Caco-2 (cell line): ENCODE results near the gene CMTM4. TPM values are rescaled to one million over a fixed set of nuclear protein-coding genes. Genes with fewer than 3 reads are reported as not detected.
"Not testable (repeated sequence)": the region's sequence is repeated elsewhere in the genome, so short reads cannot be mapped to it uniquely, and the experiment has no call there.

Experiments used
- BruUV-seq: library from RNA; stranded (reverse); fragments of 400-500 nt; replicated peaks from 2 replicates; lab custom pipeline; 2021; lab: Mats Ljungman, UMichigan
- CTCF ChIA-PET: fragments of 300-600 bp; sonication (Branson Sonifier 250); formaldehyde crosslinking; loops from one replicate; lab custom pipeline; 2022; ENCODE audit warnings: antibody characterized with exemption; lab: Charles Lee
- POLR2A ChIA-PET: fragments of 300-600 bp; sonication (Branson Sonifier 250); formaldehyde crosslinking; loops from one replicate; lab custom pipeline; 2022; ENCODE audit warnings: antibody characterized with exemption; lab: Charles Lee
- DNase-seq, 2 experiments: peaks; one replicate each; pipeline versions ENCODE4 v3.0.0 to v3.0.0-alpha.2; 2020 to 2022
- H3K27me3 ChIP-seq: replicated peaks from 2 replicates; pipeline ENCODE4 v1.6.0; 2011; ENCODE audit warnings: low read length; ENCODE audit not compliant: control insufficient read depth, insufficient read depth
- H3K36me3 ChIP-seq: 2 replicates; pipeline ENCODE4 v1.5.1; 2011; ENCODE audit warnings: low read length; ENCODE audit not compliant: control insufficient read depth, insufficient read depth
- H3K4me1 ChIP-seq: fragments of 250-450 bp; sonication (Bioruptor Pico); 2 replicates; pipeline ENCODE4 v1.5.1; 2020; ENCODE audit warnings: mild to moderate bottlenecking
- H3K4me3 ChIP-seq: 2 replicates; pipeline ENCODE4 v1.5.1; 2011; ENCODE audit warnings: low read depth, mild to moderate bottlenecking, control low read depth, low read length
- H3K9me3 ChIP-seq: fragments of 250-450 bp; sonication (Bioruptor Pico); 2 replicates; pipeline ENCODE4 v1.5.1; 2020; ENCODE audit warnings: mild to moderate bottlenecking, moderate library complexity
- H3K27ac Mint-ChIP-seq: one replicate; pipeline ENCODE4 v1.8.0; 2022; ENCODE audit warnings: mixed read lengths; ENCODE audit not compliant: unreplicated experiment
- H3K27me3 Mint-ChIP-seq: one replicate; pipeline ENCODE4 v1.8.0; 2022; ENCODE audit warnings: mixed read lengths; ENCODE audit not compliant: insufficient read depth, unreplicated experiment
- H3K36me3 Mint-ChIP-seq: one replicate; pipeline ENCODE4 v1.8.0; 2022; ENCODE audit warnings: mild to moderate bottlenecking, mixed read lengths; ENCODE audit not compliant: insufficient read depth, unreplicated experiment
- H3K4me1 Mint-ChIP-seq: one replicate; pipeline ENCODE4 v1.8.0; 2022; ENCODE audit warnings: low read depth, mixed read lengths; ENCODE audit not compliant: unreplicated experiment
- H3K4me3 Mint-ChIP-seq: one replicate; pipeline ENCODE4 v1.8.0; 2022; ENCODE audit warnings: mild to moderate bottlenecking, moderate library complexity, mixed read lengths; ENCODE audit not compliant: unreplicated experiment
- H3K9me3 Mint-ChIP-seq: one replicate; pipeline ENCODE4 v1.8.0; 2022; ENCODE audit warnings: mixed read lengths; ENCODE audit not compliant: unreplicated experiment
- CTCF ChIP-seq, 2 experiments: fragments of 200-600 bp in 1 of 2; IDR thresholded peaks; 1 replicate in 1 of 2; 2 replicates in 1 of 2; pipeline versions ENCODE4 v1.5.1 to v1.8.0; 2011 to 2022; ENCODE audit warnings: antibody characterized with exemption in 1 of 2, control low read depth in 1 of 2, inconsistent platforms in 1 of 2, low read depth in 1 of 2, low read length in 1 of 2, mild to moderate bottlenecking in 1 of 2, moderate library complexity in 1 of 2; ENCODE audit not compliant: insufficient read depth in 1 of 2, severe bottlenecking in 1 of 2, unreplicated experiment in 1 of 2
- intact Hi-C: fragments of 100-400 bp; cut with micrococcal nuclease; formaldehyde crosslinking; loops from one replicate; pipeline ENCODE4 v1.10.0; 2022; ENCODE audit not compliant: unreplicated experiment
- total RNA-seq: library from RNA; stranded (reverse); gene quantifications from 2 replicates; pipeline ENCODE4 v1.2.3, GENCODE V29; 2022

Gene CMTM4
- total RNA-seq, 1 experiment from 2014 or later: 108 TPM

- no peak for TF ChIP-seq CTCF (IDR thresholded peaks at IDR 0.05; ENCODE audit: insufficient read depth in 1 of 2, low read depth in 1 of 2, low read length in 1 of 2, severe bottlenecking in 1 of 2, unreplicated experiment in 1 of 2)
- Histone ChIP-seq H3K4me1 (no peaks in the 10 kb centered on the region), H3K36me3 (no peaks in the 10 kb centered on the region), H3K27me3 (no peaks in the 10 kb centered on the region), H3K9me3 (peaks cover 5% of the 10 kb centered on the region; the same call in 1 of the 2 replicates), H3K4me3 (no peak overlapping the region)
- H3K4me3 Mint-ChIP-seq: no peak overlapping the region
- BruUV-seq: no TSS peak
- DNase-seq: no peak
- H3K27ac Mint-ChIP-seq: no peak overlapping the region
- peaks cover 4% of the 10 kb centered on the region for H3K27me3 Mint-ChIP-seq
- H3K4me1 Mint-ChIP-seq: peaks cover 6% of the 10 kb centered on the region
- no peaks in the 10 kb centered on the region for H3K9me3 Mint-ChIP-seq
- CTCF ChIA-PET: interaction anchor here (2.0 kb wide), 1 partner anchor 10 kb away, joined by 10 read pairs; no protein-coding TSS in a partner anchor
- intact Hi-C loops: no loop called here
- POLR2A ChIA-PET: interaction anchor here (0.5 kb wide), 1 partner anchor 34 kb away, joined by 4 read pairs; no protein-coding TSS in a partner anchor
- no peaks in the 10 kb centered on the region for H3K36me3 Mint-ChIP-seq
These were observed 98.4 kb downstream of the CMTM4 start for GRCh38 chr16:66598111-66598510.

DNA sequence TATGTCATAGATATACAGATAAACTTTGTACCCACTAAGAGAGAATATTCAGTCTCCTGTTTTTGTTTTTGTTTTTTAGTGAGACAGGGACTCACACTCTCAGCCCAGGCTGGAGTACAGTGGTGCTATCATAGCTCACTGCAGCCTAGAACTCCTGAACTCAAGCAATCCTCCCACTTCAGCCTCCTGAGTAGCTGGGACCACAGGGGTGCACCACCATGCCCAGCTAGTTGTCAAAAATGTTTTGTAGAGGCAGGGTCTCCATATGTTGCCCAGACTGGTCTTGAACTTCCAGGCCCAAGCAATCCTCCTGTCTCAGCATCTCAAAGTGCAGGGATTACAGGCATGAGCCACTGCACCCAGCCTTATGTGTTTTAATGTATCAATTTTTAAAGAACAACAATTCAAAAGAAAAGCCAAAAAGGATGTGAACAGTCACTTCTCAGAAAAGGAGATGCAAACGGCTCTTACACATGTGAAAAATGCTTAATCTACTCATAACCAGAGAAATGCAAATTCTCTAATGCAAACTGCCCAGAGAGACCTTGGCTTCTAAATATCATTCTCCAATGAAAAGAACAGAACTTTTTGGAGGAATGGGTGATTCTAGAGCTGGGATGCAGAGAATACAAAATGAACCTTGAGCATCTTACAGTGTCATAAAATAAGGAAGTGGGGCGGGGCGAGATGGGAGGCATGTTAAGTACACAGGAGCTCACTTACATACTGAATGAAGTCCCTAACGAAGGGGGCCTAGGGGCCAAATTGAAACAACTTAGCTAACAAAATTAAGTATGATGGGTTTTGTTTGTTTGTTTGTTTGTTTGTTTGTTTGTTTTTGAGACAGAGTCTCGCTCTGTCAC lies 99.3 kb downstream of the CMTM4 start:
- Mint-ChIP-seq H3K4me1 (no peaks in the 10 kb centered on the region), H3K27me3 (peaks cover 4% of the 10 kb centered on the region), H3K9me3 (no peaks in the 10 kb centered on the region), H3K4me3 (no peak overlapping the region), H3K27ac (no peak overlapping the region), H3K36me3 (no peaks in the 10 kb centered on the region)
- intact Hi-C loops: no loop called here
- Histone ChIP-seq H3K36me3 (no peaks in the 10 kb centered on the region), H3K9me3 (peaks cover 5% of the 10 kb centered on the region; the same call in 1 of the 2 replicates), H3K4me3 (no peak overlapping the region), H3K4me1 (no peaks in the 10 kb centered on the region), H3K27me3 (no peaks in the 10 kb centered on the region)
- CTCF ChIA-PET: interaction anchor here (0.9 to 2.0 kb wide), 2 partner anchors 11 to 190 kb away, joined by 3 to 10 read pairs; no protein-coding TSS in a partner anchor
- no TSS peak for BruUV-seq
- POLR2A ChIA-PET: no interaction called here
- TF ChIP-seq CTCF (IDR thresholded peaks at IDR 0.05; ENCODE audit: insufficient read depth in 1 of 2, low read depth in 1 of 2, low read length in 1 of 2, severe bottlenecking in 1 of 2, unreplicated experiment in 1 of 2): no peak
- no peak for DNase-seq

GRCh38 chr16:66596559-66596958 lies 100.0 kb downstream of the CMTM4 start:
- H3K36me3 ChIP-seq, H3K4me3 ChIP-seq, H3K4me3 Mint-ChIP-seq, H3K27me3 Mint-ChIP-seq, H3K27me3 ChIP-seq, H3K9me3 ChIP-seq, H3K9me3 Mint-ChIP-seq, H3K4me1 Mint-ChIP-seq, BruUV-seq, DNase-seq, H3K27ac Mint-ChIP-seq, intact Hi-C loops, H3K4me1 ChIP-seq, H3K36me3 Mint-ChIP-seq, POLR2A ChIA-PET: not testable (repeated sequence)
- CTCF ChIA-PET: interaction anchor here (0.9 to 2.0 kb wide), 2 partner anchors 12 to 189 kb away, joined by 3 to 10 read pairs; no protein-coding TSS in a partner anchor
